Hematopoietic multipotent progenitor cell treated with erythropoietin and hydrocortisone succinate and interleukin-3 and kit ligand, for 6 days (in vitro differentiated cells): ENCODE data around the gene CAPRIN2.
A peak's percentile ranks its signal among the peaks of the same experiment; 100 is the strongest.

ENCODE experiments used
- DNase-seq: peaks from one replicate; pipeline ENCODE4 v3.0.0-alpha.2; 2015

CAPRIN2 gene, protein sequence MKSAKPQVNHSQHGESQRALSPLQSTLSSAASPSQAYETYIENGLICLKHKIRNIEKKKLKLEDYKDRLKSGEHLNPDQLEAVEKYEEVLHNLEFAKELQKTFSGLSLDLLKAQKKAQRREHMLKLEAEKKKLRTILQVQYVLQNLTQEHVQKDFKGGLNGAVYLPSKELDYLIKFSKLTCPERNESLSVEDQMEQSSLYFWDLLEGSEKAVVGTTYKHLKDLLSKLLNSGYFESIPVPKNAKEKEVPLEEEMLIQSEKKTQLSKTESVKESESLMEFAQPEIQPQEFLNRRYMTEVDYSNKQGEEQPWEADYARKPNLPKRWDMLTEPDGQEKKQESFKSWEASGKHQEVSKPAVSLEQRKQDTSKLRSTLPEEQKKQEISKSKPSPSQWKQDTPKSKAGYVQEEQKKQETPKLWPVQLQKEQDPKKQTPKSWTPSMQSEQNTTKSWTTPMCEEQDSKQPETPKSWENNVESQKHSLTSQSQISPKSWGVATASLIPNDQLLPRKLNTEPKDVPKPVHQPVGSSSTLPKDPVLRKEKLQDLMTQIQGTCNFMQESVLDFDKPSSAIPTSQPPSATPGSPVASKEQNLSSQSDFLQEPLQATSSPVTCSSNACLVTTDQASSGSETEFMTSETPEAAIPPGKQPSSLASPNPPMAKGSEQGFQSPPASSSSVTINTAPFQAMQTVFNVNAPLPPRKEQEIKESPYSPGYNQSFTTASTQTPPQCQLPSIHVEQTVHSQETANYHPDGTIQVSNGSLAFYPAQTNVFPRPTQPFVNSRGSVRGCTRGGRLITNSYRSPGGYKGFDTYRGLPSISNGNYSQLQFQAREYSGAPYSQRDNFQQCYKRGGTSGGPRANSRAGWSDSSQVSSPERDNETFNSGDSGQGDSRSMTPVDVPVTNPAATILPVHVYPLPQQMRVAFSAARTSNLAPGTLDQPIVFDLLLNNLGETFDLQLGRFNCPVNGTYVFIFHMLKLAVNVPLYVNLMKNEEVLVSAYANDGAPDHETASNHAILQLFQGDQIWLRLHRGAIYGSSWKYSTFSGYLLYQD

GRCh38 chr12:30754750-30755394 lies at the start of gene CAPRIN2:
TSS of gene CAPRIN2 (minus strand) at chr12:30754951. CDS start at chr12:30753520, 1,431 bp downstream.
- DNase-seq = peak; percentile 95

- peak; percentile 63 for DNase-seq
Observed at GRCh38 chr12:30797689-30798088, 42.9 kb upstream of the CAPRIN2 start.

DNA sequence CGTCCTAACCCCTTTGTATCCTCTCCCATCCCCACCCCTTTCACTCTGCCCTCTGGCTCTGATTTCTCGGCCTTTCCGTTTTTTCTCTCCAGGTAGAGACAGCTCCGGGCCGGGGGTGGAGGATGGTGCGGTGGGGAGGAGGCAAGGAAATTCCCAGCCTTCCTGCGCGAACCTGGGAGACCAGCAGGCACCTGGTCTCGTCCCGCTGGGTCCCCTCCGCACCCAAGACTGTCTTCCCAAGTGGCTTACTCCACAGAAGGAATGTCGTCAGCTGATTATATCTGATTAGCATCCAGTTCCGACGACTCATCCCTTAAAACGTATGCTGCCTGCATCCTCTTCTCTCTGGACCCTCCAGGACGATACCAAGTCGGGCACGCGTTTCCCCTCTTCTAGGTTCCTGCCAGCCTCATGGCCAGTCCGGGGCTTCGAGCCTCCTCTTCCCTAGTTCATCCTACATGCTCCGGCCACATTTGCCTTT lies 42.2 kb upstream of the CAPRIN2 start:
- DNase-seq = no peak

DNA sequence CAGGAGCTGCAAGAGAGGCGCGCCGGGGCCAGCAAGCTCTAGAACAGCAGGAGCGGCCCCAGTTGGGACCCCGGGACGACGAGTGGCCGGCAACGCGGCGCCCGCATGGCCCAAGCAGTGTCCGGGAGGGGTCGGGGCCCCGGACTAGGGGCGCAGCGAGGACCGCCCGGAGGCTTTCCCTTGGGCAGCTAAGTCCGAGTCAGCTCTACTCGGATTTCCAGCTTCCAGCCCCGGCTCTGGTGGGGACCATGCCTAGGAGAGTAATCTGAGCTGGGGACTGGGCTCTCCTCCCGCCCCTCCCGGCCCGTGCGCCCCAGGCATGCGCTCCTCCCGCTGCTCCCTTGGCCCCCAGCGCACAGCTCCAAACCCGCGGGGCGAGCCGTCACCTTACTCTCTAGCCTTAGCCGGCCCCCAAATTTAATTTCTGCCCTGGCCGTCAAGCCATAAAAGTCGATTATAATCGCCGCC lies 41.6 kb upstream of the CAPRIN2 start:
- DNase-seq = peak; percentile 36

DNA sequence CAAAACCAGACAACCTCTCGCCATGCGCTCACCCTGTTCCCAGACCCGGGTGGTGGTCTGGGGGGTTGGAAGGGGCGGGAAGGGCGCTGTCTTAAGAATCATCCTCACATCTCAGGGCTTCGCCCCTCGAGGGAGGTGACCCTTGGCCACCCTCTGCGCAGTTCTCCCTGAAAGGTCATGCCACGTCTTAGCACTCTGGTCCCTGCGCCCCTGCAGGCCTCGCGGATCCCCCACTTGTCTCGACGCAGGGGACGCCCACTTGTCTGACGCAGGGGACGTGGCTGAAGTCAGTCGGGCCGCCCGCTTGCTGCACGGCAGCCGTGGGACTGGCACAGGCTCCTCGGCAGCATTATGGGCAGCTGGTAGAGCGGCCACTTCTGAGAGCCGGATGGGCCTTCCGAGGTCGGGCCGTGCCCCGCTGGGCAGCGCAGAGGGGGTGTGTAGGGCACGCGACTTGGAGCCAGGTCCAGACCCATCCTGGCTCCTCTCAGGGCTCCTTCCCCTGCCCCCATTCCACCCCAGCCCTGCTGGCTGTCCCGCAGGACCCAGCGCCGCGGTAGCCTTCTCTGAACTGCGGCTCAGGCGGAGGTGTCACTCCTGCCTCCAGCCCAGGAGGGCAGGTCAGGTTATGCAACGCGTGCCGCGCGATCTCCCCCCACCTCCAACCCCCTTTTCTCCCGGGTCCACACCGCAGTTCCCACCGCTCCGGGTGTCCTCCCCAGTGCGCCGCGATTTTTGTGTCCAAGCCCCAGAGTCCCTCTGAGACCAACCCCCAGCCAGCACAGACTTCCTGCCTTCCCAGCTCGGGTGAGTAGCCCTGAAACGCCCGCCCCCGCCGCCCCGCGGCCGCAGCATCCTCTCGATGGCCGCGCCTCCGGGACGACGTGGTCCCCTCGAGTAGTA lies 40.9 kb upstream of the CAPRIN2 start:
- DNase-seq = peak; percentile 73

DNA sequence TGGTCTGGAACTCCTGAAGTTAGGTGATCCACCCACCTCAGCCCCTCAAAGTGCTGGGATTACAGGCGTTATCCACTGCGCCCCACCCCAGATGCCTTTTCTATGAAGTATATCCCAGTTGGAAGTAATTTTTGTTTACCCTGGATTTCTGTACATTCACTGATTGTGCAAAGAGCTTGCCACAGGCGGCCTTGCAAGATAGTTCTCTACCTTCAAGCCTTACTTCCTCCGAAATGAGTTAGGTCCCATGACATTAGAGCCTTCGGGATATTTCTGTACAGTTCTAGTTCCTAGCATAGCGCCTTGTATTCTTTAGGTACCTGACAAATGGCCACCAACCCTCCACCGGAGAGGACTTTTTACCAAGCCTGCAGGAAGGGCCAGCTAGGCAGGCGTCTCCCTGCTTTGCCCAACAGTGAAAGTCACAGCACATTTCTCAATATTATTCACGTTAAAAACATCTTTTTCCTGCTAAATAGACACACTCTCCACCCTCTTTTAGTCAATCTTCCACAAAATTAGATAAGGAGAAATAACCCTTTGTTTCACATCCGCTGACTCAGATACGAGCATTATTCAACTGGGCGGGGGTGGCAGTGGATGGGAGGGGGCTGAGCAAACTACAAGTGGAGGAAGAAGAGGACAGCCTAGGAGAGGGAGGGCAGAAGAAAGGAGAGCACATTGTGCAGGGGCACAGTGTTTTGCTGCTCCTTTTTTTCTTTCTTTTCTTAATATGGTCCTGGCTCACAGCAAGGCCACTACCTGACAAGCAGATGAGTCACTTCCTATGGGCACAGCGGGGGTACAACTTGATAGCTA lies 40.0 kb upstream of the CAPRIN2 start:
- peak; percentile 82 for DNase-seq

DNA sequence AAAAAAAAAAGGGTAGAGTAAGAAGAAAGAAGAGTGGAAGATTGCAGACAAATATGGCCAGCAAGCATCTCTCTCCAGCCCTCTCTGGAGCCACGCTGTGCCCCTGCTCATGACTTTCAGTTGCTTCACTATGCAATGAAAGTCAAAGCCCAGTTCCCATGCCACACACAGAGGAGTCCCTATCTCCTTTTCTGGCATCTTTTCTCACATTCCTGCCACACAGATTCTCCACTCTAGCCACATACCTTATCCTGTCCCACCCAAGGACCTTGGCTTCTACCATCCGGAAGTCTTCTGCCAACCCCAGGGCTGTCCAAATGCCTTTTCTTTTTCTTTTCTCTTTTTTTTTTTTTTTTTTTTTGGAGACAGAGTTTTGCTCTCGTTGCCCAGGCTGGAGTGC lies 39.3 kb upstream of the CAPRIN2 start:
- no peak for DNase-seq

DNA sequence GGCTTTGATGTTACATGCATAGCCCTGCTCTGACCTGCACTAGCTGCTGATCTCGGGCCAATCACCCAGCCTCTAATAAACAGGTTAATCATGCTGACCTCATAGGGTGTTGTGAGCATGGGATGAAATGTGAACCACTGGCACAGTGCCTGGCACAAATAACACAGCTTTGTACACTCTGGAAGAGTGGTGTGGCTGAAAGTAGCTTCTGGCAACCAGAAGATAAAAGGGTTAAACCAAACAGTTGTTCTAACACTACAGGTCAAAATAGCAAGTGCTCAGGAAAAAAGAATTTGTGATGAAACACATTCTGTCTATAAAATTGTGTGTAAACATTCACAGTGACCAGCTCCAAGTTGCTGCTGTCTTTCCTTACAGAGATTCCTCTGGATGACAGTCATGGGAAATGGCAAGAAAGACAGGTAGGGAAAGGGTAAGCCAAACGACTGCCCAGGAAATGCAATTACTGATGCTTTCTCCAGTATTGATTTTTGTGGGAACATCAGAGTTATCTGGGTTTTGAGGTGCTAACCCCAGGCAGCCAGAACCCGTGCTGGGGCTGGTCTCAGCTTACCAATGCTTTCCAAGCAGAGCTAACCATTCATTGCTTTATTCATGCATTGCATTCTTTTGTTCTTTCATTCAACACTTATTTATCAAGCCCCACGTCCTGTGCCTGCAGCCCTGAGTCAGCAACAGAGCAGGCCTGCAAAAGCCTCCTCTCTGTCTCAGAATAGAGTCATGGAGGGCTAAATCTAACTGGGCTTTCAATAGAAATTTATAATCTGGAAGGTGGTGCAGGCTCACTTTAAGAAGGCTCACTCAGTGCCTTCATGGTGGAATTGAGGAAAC lies 38.1 kb upstream of the CAPRIN2 start:
- peak; percentile 69 for DNase-seq

DNA sequence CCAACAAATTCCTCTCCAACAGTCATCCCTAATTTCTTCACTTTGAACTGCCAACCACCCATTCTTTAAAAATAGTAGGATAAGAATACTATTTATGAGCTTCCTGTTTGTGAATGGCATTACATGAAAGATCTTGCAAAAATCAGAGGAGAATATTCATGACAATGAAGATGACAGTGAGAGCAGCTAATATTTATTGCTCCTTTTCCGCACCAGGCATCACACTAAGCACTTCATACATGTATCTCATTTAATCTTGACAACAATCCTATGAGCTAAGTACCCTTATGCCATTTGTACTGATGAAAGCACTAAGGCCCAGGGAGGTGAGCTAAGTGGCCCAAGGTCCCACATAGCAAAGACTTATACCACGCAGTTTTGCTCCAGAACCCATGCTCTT lies 37.3 kb upstream of the CAPRIN2 start:
- no peak for DNase-seq

GRCh38 chr12:30788754-30789153 lies 34.0 kb upstream of the CAPRIN2 start:
- no peak for DNase-seq

DNA sequence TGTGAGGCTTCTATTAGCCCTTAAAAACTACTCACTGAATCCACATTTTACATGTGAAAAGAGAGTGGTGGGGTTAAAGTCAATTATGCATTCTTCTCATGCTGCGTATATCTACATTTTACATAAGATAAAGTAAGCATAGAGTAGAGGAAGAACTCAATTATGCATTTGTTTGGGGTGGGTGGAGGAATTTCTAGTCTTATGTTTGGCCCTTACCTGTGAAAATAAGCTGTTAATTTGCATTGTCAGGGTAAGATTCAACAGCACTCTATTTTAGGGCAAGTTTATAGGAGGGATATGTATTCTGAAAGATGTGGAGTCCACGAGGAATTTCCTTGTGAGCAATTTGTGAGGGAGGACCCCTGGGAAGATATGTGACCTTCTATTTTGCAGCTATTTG lies 30.9 kb upstream of the CAPRIN2 start:
- DNase-seq = no peak

DNA sequence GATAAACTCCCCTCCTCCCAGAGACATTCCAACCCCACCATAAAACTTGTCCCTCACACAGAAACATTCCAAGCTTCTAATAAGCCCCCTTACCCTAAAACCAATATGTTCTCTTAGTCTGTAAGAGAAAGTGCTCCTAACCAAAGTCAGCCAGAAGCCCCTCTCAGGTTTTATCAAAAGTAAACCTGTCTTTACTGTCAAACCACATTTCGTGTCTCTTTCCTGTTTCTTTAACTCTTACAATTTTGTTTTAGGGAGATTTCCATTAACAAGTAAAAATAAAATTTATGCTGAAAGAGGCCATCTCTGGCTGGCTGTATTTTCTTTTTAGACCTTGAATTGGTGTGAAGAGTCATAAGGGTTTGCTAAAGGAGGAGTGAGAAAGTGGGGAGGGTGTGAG lies 29.8 kb upstream of the CAPRIN2 start:
- no peak for DNase-seq

GRCh38 chr12:30783946-30784345 lies 29.2 kb upstream of the CAPRIN2 start:
- DNase-seq = no peak

- no peak for DNase-seq
Observed at GRCh38 chr12:30782316-30783173, 27.8 kb upstream of the CAPRIN2 start.

GRCh38 chr12:30779578-30779977 lies 24.8 kb upstream of the CAPRIN2 start:
- no peak for DNase-seq

DNA sequence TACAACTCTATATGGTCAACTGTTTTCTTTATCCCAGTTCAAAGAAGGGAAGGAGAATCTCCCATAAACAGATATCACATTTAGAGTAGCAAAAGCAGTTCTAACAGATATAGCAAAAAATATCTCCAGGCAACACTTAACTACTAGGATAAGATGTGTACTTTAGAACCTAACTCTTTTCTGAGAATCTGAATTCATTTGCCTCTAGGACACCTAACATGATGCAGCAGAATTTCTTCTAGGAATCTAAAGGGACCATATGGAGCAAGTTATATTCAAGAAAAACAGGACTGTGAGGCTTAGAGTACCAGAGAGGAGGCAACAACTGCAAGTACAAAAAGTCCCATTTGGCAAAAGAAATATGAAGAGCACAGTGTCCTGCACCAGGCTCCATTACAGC lies 24.4 kb upstream of the CAPRIN2 start:
- peak; percentile 35 for DNase-seq

DNA sequence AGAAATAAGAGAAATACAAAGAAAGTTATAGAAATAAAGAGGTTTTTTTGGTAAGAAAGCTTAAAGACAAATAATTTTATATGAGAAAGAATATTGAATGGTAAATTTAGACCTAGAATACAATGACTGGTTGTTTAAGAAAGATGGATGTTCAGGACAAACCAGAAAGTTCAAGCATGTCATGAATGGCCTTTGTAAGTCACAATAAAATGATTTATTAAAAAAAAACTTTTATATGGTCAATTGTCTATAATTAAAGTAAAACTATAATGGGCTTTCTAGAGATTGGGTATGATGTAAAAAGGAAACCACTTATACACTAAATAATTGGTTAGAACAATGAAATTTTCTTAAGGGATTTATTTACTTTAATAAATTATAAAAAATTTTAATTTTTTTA lies 19.8 kb upstream of the CAPRIN2 start:
- DNase-seq = no peak

- no peak for DNase-seq
Observed at GRCh38 chr12:30769802-30770201, 15.1 kb upstream of the CAPRIN2 start.

DNA sequence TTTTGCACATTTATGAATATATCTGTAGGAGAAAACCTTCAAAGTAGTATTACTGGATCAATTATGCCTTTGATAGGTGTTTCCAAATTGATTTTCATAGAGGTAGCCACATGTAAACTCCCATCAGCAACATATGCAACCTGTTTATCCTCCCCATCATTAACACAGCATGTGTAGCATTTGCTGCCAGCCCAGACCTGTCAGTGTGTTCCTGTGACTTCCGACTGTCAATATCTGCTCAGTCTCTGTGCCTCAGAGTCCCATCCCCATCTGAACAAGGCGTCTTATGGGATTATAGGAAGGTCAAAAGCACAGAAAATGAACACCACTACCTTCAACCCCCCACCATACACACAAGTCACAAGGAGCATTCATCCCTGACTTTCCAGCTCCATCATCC lies 9.5 kb upstream of the CAPRIN2 start:
- no peak for DNase-seq
